Adrenal gland (tissue), 12 donors: ENCODE data around the gene PBX2. TPM values are rescaled to one million over a fixed set of nuclear protein-coding genes. Genes with fewer than 3 reads are reported as not detected.

Experiments
- DNase-seq, 7 donors: peaks; one replicate each; pipeline ENCODE4 v3.0.0-alpha.2; 2019 to 2020
- H3K27ac ChIP-seq, 5 donors: fragments of 200-600 bp; sonication (generic) in 4 of 5; 1 replicate in 3 of 5; 2 replicates in 2 of 5; pipeline versions ENCODE4 v1.5.1 to v1.8.0; 2016 to 2020; ENCODE audit warnings: mild to moderate bottlenecking in 1 of 5
- H3K27me3 ChIP-seq: fragments of 200-600 bp; 2 replicates; pipeline ENCODE4 v1.8.0; 2021
- H3K36me3 ChIP-seq, 2 donors: fragments of 200-600 bp; replicated peaks in 1 of 2; 1 replicate in 1 of 2; 2 replicates in 1 of 2; pipeline versions ENCODE4 v1.5.1 to v1.8.0; 2018 to 2022
- H3K4me1 ChIP-seq, 2 donors: fragments of 200-600 bp; replicated peaks in 1 of 2; 1 replicate in 1 of 2; 2 replicates in 1 of 2; pipeline versions ENCODE4 v1.5.1 to v1.8.0; 2018 to 2021
- H3K4me3 ChIP-seq, 4 donors: fragments of 200-600 bp; sonication (generic) in 3 of 4; one replicate each; pipeline ENCODE4 v1.5.1; 2016 to 2018
- H3K9me3 ChIP-seq, 3 donors: fragments of 200-600 bp; sonication (generic) in 1 of 3; replicated peaks in 1 of 3; 1 replicate in 2 of 3; 2 replicates in 1 of 3; pipeline versions ENCODE4 v1.5.1 to v1.8.0; 2016 to 2021
- POLR2A ChIP-seq, 2 donors: fragments of 450-650 bp; IDR thresholded peaks; one replicate each; pipeline ENCODE4 v1.6.1; 2017; ENCODE audit warnings: antibody characterized with exemption in 2 of 2, mild to moderate bottlenecking in 2 of 2, moderate library complexity in 1 of 2
- WGBS, 4 donors: extraction: QIAGEN DNeasy Blood & Tissue Kit in 2 of 4; methylation state at CpG; one replicate each; pipeline versions ENCODE4 v1.1.5 to v1.1.7; 2013 to 2017; 5-methylcytosine and 5-hydroxymethylcytosine counted together
- intact Hi-C, 2 donors: fragments of 100-400 bp; cut with DNase I; formaldehyde crosslinking; loops; one replicate each; pipeline versions ENCODE4 v1.14.1 to v1.15.0; 2022 to 2023
- polyA plus RNA-seq, 3 donors: library from polyadenylated mRNA; stranded (reverse); fragments of 200-250 nt in 2 of 3; fragments of 350-450 nt in 1 of 3; fragmentation: Illumina TruSeq in 1 of 3; extraction: RNeasy Lipid Tissue Mini Kit (QIAGEN cat#74804) in 1 of 3; gene quantifications; one replicate each; pipeline ENCODE4 v1.2.3, GENCODE V29; 2013 to 2014
- total RNA-seq, 9 donors: library from RNA; depleted of rRNA in 4 of 9; stranded (reverse); fragments of >200 nt in 4 of 9; fragments of 120-200 nt in 1 of 9; fragmentation: NEBNext Ultra II Directional in 1 of 9; extraction: Animal tissue kit (Norgen Biotek cat#: 25700) in 1 of 9; gene quantifications; one replicate each; pipeline versions ENCODE4 v1.1.0 to v1.2.4, GENCODE V29; 2013 to 2023
- TF ChIP-seq, protein P1 (sequence below), 6 experiments: fragments of 450-650 bp in 4 of 6; fragments of 200-600 bp in 2 of 6; sonication (generic) in 1 of 6; IDR thresholded peaks; 1 replicate in 5 of 6; 2 replicates in 1 of 6; pipeline versions ENCODE4 v1.5.1 to v1.8.0; 2016 to 2021; ENCODE audit warnings: antibody characterized with exemption in 6 of 6, mild to moderate bottlenecking in 2 of 6, moderate library complexity in 1 of 6
- donor health status: healthy with polysubstance abuse.
- donor health status: Bipolar disorder and iron deficiency.
- donor health status: DM: yes; HTN: yes; CAD: no.
- donor health status: DM: no; HTN: no; CAD: no.
- donor health status: DM: no; HTN: no; CAD: no.
- donor health status: DM: yes; HTN: yes; CAD: no.

Gene PBX2
- total and polyA plus RNA-seq, 12 donors = 34.4 to 211 (median 61.3) TPM

- Histone ChIP-seq H3K36me3 (peaks cover 0 to 19% of the 10 kb centered on the region in 2 donors), H3K4me1 (peaks cover 33 to 46% of the 10 kb centered on the region in 2 donors), H3K27me3 (no peaks in the 10 kb centered on the region), H3K9me3 (no peaks in the 10 kb centered on the region), H3K27ac (peak overlapping the region; percentile 87 to 98 (median 94)), H3K4me3 (peak overlapping the region in 2 of 4 donors; percentile 4 to 84)
- intact Hi-C loops = no loop called here
- DNase-seq = peak in 1 of 7 donors; percentile 47
- TF ChIP-seq, protein P1, sequence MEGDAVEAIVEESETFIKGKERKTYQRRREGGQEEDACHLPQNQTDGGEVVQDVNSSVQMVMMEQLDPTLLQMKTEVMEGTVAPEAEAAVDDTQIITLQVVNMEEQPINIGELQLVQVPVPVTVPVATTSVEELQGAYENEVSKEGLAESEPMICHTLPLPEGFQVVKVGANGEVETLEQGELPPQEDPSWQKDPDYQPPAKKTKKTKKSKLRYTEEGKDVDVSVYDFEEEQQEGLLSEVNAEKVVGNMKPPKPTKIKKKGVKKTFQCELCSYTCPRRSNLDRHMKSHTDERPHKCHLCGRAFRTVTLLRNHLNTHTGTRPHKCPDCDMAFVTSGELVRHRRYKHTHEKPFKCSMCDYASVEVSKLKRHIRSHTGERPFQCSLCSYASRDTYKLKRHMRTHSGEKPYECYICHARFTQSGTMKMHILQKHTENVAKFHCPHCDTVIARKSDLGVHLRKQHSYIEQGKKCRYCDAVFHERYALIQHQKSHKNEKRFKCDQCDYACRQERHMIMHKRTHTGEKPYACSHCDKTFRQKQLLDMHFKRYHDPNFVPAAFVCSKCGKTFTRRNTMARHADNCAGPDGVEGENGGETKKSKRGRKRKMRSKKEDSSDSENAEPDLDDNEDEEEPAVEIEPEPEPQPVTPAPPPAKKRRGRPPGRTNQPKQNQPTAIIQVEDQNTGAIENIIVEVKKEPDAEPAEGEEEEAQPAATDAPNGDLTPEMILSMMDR (IDR thresholded peaks at IDR 0.05) = no peak
- TF ChIP-seq POLR2A (IDR thresholded peaks at IDR 0.05) = no peak
- 19 to 25% (median 25%) methylated on average over 5 of the region's 5 CpGs for WGBS, 4 donors
These were observed 13.4 kb downstream of the PBX2 start for GRCh38 chr6:32176476-32177182.

DNA sequence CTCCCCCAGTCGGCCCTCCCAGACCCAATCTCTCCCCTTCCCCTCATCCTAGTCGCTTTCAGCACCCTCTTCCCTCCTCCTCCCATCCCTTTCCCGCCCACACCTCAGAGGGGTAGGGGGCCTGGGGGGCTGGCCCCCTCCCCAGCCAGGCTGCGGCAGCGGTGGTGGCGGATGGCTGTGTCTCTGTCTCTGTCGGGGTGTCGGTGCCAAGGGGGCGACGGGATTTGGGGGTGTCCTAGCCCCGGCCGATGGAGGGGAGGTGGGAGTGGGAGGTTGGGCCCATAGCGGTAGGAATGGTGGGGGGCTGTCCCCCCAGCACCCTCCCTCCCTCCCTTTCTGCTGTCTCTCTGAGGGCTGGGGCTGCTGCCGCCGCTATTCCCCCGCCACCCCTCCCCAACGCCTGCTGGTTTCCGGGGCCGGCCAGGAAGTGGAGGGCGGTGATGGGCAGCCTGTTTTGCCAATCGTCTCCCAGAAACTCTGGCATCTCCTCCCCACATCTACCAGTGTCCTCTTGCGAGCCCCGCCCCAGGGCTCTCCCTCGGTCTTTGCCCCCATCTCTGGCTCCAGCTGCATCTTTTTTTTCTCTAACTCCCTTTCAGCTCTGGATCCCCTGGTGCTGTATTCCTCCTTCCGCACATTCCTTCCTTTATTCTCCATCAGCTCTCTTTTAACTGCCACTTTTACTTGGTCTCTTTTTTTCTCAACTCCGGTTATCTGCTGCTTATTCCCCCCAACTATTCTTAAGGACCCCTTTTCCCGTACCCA lies 14.1 kb downstream of the PBX2 start, which contains the start of gene AGPAT1:
Gene AGPAT1 (minus strand): TSS at position 374 of the 765 bp plus-strand sequence. CDS start 4,588 bp downstream, outside the sequence.
- no peaks in the 10 kb centered on the region for H3K9me3 ChIP-seq
- 0 to 1% (median 1%) methylated on average over 14 to 27 of the region's 27 CpGs for WGBS, 4 donors
- H3K27me3 ChIP-seq = no peaks in the 10 kb centered on the region
- intact Hi-C loops = no loop called here
- DNase-seq = peak; percentile 95 to 99 (median 98)
- peak within 1 kb of the TSS in 3 of 4 donors; percentile 84 to 98 (median 88) for H3K4me3 ChIP-seq
- TF ChIP-seq POLR2A (IDR thresholded peaks at IDR 0.05) = peak in 1 of 2 donors; percentile 51
- TF ChIP-seq, protein P1 (IDR thresholded peaks at IDR 0.05) = no peak
- H3K4me1 ChIP-seq = peaks cover 33 to 46% of the 10 kb centered on the region in 2 donors
- peak within 1 kb of the TSS; percentile 87 to 98 (median 94) for H3K27ac ChIP-seq
- H3K36me3 ChIP-seq = peaks cover 0 to 13% of the 10 kb centered on the region in 2 donors

DNA sequence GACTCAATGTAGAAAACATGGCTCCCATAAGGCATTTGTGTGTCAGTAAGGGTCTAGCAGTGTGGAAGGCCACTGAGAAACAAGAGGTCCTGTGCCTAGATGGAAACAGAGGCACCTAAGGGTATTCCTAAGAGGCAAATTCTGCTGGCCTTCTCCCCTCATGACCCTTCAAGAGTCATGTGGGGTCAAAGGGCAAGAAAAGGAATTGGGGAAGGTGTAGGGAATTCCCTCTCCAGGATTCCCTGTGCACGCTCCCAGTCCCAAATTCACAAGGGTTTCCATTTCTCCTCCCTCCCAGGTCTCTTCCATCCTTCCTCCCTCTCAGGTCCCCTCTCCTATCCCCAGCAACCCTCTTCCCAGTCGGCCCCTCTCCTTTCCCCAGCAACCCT lies 14.7 kb downstream of the PBX2 start:
- peak overlapping the region in 3 of 4 donors; percentile 84 to 98 (median 88) for H3K4me3 ChIP-seq
- peaks cover 33 to 46% of the 10 kb centered on the region in 2 donors for H3K4me1 ChIP-seq
- DNase-seq = peak in 1 of 7 donors; percentile 18

More for the DNA sequence above, 14.7 kb downstream of the PBX2 start:
- Histone ChIP-seq H3K27me3 (no peaks in the 10 kb centered on the region), H3K27ac (peak overlapping the region in 4 of 5 donors; percentile 87 to 98 (median 94)), H3K36me3 (peaks cover 0 to 14% of the 10 kb centered on the region in 2 donors), H3K9me3 (no peaks in the 10 kb centered on the region)
- intact Hi-C loops = no loop called here
- TF ChIP-seq POLR2A (IDR thresholded peaks at IDR 0.05) = no peak
- TF ChIP-seq, protein P1 (IDR thresholded peaks at IDR 0.05) = no peak
- 10 to 16% (median 15%) methylated on average over 2 of the region's 2 CpGs for WGBS, 4 donors
